KMS-11 (cell line): ENCODE measurements around the gene IGSF23.

Source experiments
- H2AFZ ChIP-seq: fragments of 200-600 bp; sonication (generic); 2 replicates; pipeline ENCODE4 v1.6.1; 2016; ENCODE audit warnings: antibody characterized with exemption, mixed run types, low read depth
- H3K27ac ChIP-seq: fragments of 200-600 bp; sonication (generic); 2 replicates; pipeline ENCODE4 v1.6.1; 2016; ENCODE audit warnings: mild to moderate bottlenecking, mixed run types
- H3K27me3 ChIP-seq: fragments of 200-600 bp; sonication (generic); 2 replicates; pipeline ENCODE4 v1.6.1; 2017; ENCODE audit warnings: mild to moderate bottlenecking, low read depth, mixed run types, moderate library complexity; ENCODE audit not compliant: insufficient read depth
- H3K36me3 ChIP-seq: fragments of 200-600 bp; sonication (generic); 2 replicates; pipeline ENCODE4 v1.6.1; 2017; ENCODE audit warnings: mild to moderate bottlenecking, mixed run types; ENCODE audit not compliant: insufficient read depth
- H3K4me1 ChIP-seq: fragments of 200-600 bp; sonication (generic); 2 replicates; pipeline ENCODE4 v1.6.1; 2016; ENCODE audit warnings: mild to moderate bottlenecking, low read depth, mixed run types; ENCODE audit not compliant: poor library complexity, severe bottlenecking
- H3K4me2 ChIP-seq: fragments of 200-600 bp; sonication (generic); 2 replicates; pipeline ENCODE4 v1.7.0; 2016; ENCODE audit warnings: mild to moderate bottlenecking, mixed run types
- H3K4me3 ChIP-seq: fragments of 200-600 bp; sonication (generic); IDR thresholded peaks from 2 replicates; pipeline ENCODE4 v1.6.1; 2017; ENCODE audit warnings: low read depth, low read length, mixed read lengths; ENCODE audit not compliant: insufficient read depth
- H3K79me2 ChIP-seq: fragments of 200-600 bp; sonication (generic); 2 replicates; pipeline ENCODE4 v1.6.1; 2016; ENCODE audit warnings: low read depth, mixed run types; ENCODE audit not compliant: insufficient read depth
- H3K9ac ChIP-seq: fragments of 200-600 bp; sonication (generic); 2 replicates; pipeline ENCODE4 v1.6.1; 2016; ENCODE audit warnings: mild to moderate bottlenecking, mixed run types
- H4K20me1 ChIP-seq: fragments of 200-600 bp; sonication (generic); 2 replicates; pipeline ENCODE4 v1.6.1; 2016; ENCODE audit warnings: mild to moderate bottlenecking, mixed run types; ENCODE audit not compliant: insufficient read depth
- CTCF ChIP-seq: fragments of 200-600 bp; sonication (generic); conservative IDR thresholded peaks from 2 replicates; pipeline ENCODE4 v1.6.1; 2017; ENCODE audit warnings: low read depth, mild to moderate bottlenecking, antibody characterized with exemption, low read length, moderate library complexity, mixed read lengths

Gene IGSF23

GRCh38 chr19:44685877-44686276, 72.5 kb downstream of the IGSF23 start:
- TF ChIP-seq CTCF: no peak
- H3K79me2 ChIP-seq: no peaks in the 10 kb centered on the region
- peaks cover 34% of the 10 kb centered on the region for H3K4me1 ChIP-seq
- H2AFZ ChIP-seq: no peak overlapping the region
- no peaks in the 10 kb centered on the region for H3K27me3 ChIP-seq
- no peaks in the 10 kb centered on the region for H3K36me3 ChIP-seq
- no peaks in the 10 kb centered on the region for H4K20me1 ChIP-seq
- H3K27ac ChIP-seq: no peak overlapping the region
- no peak overlapping the region for H3K9ac ChIP-seq
- no peak overlapping the region for H3K4me3 ChIP-seq
- H3K4me2 ChIP-seq: no peak overlapping the region
